T1000 (cell line): Measurements from ENCODE around the gene PHF14.

Source experiments
- DNase-seq: peaks from one replicate; lab custom pipeline; 2025; ENCODE audit warnings: mixed read lengths; lab: John Stamatoyannopoulos, UW

The PHF14 gene

GRCh38 chr7:11212080-11212711 is 238.5 kb downstream of the PHF14 start:
- DNase-seq = no peak

- no peak for DNase-seq
Measured at GRCh38 chr7:11212816-11213215, 239.1 kb downstream of the PHF14 start.

GRCh38 chr7:11213266-11213665 is 239.6 kb downstream of the PHF14 start:
- DNase-seq = no peak

GRCh38 chr7:11216276-11216675 is 242.6 kb downstream of the PHF14 start:
- no peak for DNase-seq

- no peak for DNase-seq
Measured at GRCh38 chr7:11217848-11218565, 244.3 kb downstream of the PHF14 start.
